A549 (cell line): ENCODE measurements around the gene MFSD2A.

Experiments used
- ATOH8 ChIP-seq: fragments of 250-450 bp; sonication (Bioruptor Pico); IDR thresholded peaks from 2 replicates; pipeline ENCODE4 v1.5.0; 2020; ENCODE audit warnings: low read depth, mild to moderate bottlenecking, moderate library complexity
- BHLHE40 ChIP-seq: IDR thresholded peaks from 2 replicates; pipeline ENCODE4 v1.6.1; 2012; ENCODE audit warnings: low read depth, low read length, inconsistent platforms
- CTCF ChIP-seq: fragments of >200 bp; sonication (Bioruptor Twin); formaldehyde crosslinking; IDR thresholded peaks from 3 replicates; pipeline ENCODE4 v1.5.1; 2016

GRCh38 chr1:39928809-39929587 is 25.9 kb upstream of the MFSD2A start:
- TF ChIP-seq CTCF = no peak
- no peak for TF ChIP-seq ATOH8
- no peak for TF ChIP-seq BHLHE40
